ENCODE data around the gene DHX9. TPM values are rescaled to one million over a fixed set of nuclear protein-coding genes. Genes with fewer than 3 reads are reported as not detected.

Gene DHX9
- total and polyA plus RNA-seq, 10 of the 15 experiments (the other 5 are each of a cell fraction or from before 2014, with no cell fraction given), result 90.7 to 234 (median 217) TPM

DNA sequence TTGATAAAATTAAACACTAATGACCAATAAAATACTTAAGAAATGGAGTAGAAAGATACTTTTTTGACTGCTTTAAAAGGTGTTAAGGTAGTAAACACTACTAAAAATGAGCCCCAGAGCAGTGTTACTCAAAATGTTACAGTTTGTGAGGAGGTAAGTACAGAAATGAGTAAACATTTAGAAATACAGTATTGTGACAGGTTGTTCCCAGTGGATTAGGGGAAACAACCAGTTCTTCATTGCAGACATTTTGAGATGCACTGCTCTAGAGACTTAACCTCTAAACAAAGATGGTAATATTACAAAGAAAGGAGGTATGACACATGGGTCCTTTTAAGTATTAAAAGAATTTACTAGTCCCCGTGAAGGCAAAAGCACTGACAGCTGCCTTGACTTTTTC lies 12.7 kb downstream of the DHX9 start:
- H3K27me3 ChIP-seq (replicated peaks in 1 of 2; ENCODE audit: control insufficient read depth in 2 of 2, insufficient read depth in 2 of 2, low read length in 1 of 2), result no peaks in the 10 kb centered on the region
- no TSS peak for BruUV-seq (replicated peaks)
- CTCF ChIA-PET, result no interaction called here
- no peak for DNase-seq (ENCODE audit: low read depth, low spot score)
- no peaks in the 10 kb centered on the region for H3K9me3 ChIP-seq (replicated peaks; ENCODE audit: control insufficient read depth, insufficient read depth, low read length)
- peaks cover 8% of the 10 kb centered on the region for H3K4me1 ChIP-seq (ENCODE audit: control insufficient read depth, insufficient read depth, low read length)
- WGBS (ENCODE audit: insufficient coverage, insufficient replicate concordance, low lambda C conversion rate, missing lambda C conversion rate), result 4% methylated on average over 1 of the region's 1 CpG
- H4K20me1 ChIP-seq (ENCODE audit: control insufficient read depth, insufficient read depth), result peaks cover 8% of the 10 kb centered on the region
- H2AFZ ChIP-seq (ENCODE audit: control insufficient read depth, low read depth, low read length), result no peak overlapping the region
- peaks cover 42% of the 10 kb centered on the region for H3K79me2 ChIP-seq (ENCODE audit: control insufficient read depth, insufficient read depth, low read length)
- POLR2A ChIA-PET, result no interaction called here
- ATAC-seq, result peak; percentile 25; the same call in 2 of the 3 replicates
- peak; percentile 39; the same call in 1 of the 2 replicates for TF ChIP-seq IRF4 (IDR thresholded peaks at IDR 0.05; ENCODE audit: low read depth, low read length)
- TF ChIP-seq JUNB (IDR thresholded peaks at IDR 0.05), result peak; percentile 68
- no peak for TF ChIP-seq POU2F2 (IDR thresholded peaks at IDR 0.05; ENCODE audit: borderline replicate concordance, low read depth, low read length)
- no peak overlapping the region for H3K9ac ChIP-seq (ENCODE audit: control insufficient read depth, insufficient read depth, low read length)
- intact Hi-C loops (cut with micrococcal nuclease; ENCODE audit: unreplicated experiment) (no loop called here), in situ Hi-C loops (cut with MboI) (loop anchor here (5.0 kb wide), 1 partner anchor 35 kb away; no protein-coding TSS in a partner anchor)
- no peak for FAIRE-seq
- SMC1A ChIA-PET (ENCODE audit: uncharacterized antibody, unreplicated experiment), result no interaction called here
- no peak overlapping the region for H3K4me2 ChIP-seq (ENCODE audit: control insufficient read depth, insufficient read depth)
- no peak overlapping the region for H3K4me3 ChIP-seq
- RAD21 ChIA-PET (ENCODE audit: unreplicated experiment), result no interaction called here
- peaks cover 13 to 55% of the 10 kb centered on the region in 2 experiments for H3K36me3 ChIP-seq (ENCODE audit: control insufficient read depth in 2 of 2, insufficient read depth in 2 of 2, low read length in 1 of 2)
- no peak overlapping the region for H3K27ac ChIP-seq (ENCODE audit: control insufficient read depth, insufficient read depth)

DNA sequence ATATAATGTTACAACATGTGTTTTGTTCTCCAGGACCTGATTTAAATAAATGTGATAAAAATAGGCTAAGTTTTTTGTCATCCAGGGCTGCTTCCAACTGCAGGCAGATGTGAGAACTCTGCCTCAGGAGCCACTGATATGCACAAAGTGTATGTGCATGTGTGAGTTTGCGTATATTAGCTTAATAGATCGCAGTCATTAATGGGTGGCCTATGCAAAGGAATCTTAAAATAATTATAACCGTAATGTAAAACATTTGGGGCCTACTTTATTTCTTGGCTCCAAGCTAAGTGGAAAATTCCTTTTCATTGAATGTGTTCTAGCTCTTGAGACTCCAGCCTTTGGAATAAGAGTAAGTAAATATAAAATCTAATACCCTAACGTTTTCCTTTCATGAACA lies 16.8 kb downstream of the DHX9 start:
- no peaks in the 10 kb centered on the region for H3K9me3 ChIP-seq (replicated peaks; ENCODE audit: control insufficient read depth, insufficient read depth, low read length)
- POLR2A ChIA-PET, result interaction anchor here (0.5 kb wide), 1 partner anchor 9 kb away, joined by 3 read pairs; no protein-coding TSS in a partner anchor
- no peak overlapping the region for H3K4me3 ChIP-seq
- intact Hi-C loops (cut with micrococcal nuclease; ENCODE audit: unreplicated experiment), result no loop called here
- TSS peak; percentile 3 for BruUV-seq (replicated peaks)
- no peak overlapping the region for H3K27ac ChIP-seq (ENCODE audit: control insufficient read depth, insufficient read depth)
- peaks cover 1% of the 10 kb centered on the region for H3K79me2 ChIP-seq (ENCODE audit: control insufficient read depth, insufficient read depth, low read length)
- H3K4me1 ChIP-seq (ENCODE audit: control insufficient read depth, insufficient read depth, low read length), result no peaks in the 10 kb centered on the region
- H3K27me3 ChIP-seq (replicated peaks in 1 of 2; ENCODE audit: control insufficient read depth in 2 of 2, insufficient read depth in 2 of 2, low read length in 1 of 2), result no peaks in the 10 kb centered on the region
- RAD21 ChIA-PET (ENCODE audit: unreplicated experiment), result no interaction called here
- CTCF ChIA-PET, result no interaction called here
- in situ Hi-C loops (cut with MboI), result no loop called here
- FAIRE-seq (no peak), ATAC-seq (no peak), DNase-seq (ENCODE audit: low read depth, low spot score) (no peak)
- no peak overlapping the region for H3K4me2 ChIP-seq (ENCODE audit: control insufficient read depth, insufficient read depth)
- WGBS (ENCODE audit: insufficient coverage, insufficient replicate concordance, low lambda C conversion rate, missing lambda C conversion rate), result 85% methylated on average over 4 of the region's 4 CpGs
- H3K9ac ChIP-seq (ENCODE audit: control insufficient read depth, insufficient read depth, low read length), result no peak overlapping the region
- SMC1A ChIA-PET (ENCODE audit: uncharacterized antibody, unreplicated experiment), result interaction anchor here (0.7 kb wide), 1 partner anchor 54 kb away, joined by 3 read pairs; no protein-coding TSS in a partner anchor
- H2AFZ ChIP-seq (ENCODE audit: control insufficient read depth, low read depth, low read length), result no peak overlapping the region
- H4K20me1 ChIP-seq (ENCODE audit: control insufficient read depth, insufficient read depth), result peaks cover under 1% of the 10 kb centered on the region; the same call in 1 of the 2 replicates
- H3K36me3 ChIP-seq (ENCODE audit: control insufficient read depth in 2 of 2, insufficient read depth in 2 of 2, low read length in 1 of 2), result peaks cover 10 to 54% of the 10 kb centered on the region in 2 experiments
- no peak for TF ChIP-seq RFX5 (IDR thresholded peaks at IDR 0.05; ENCODE audit: low read depth, low read length)
- TF ChIP-seq, protein P1, sequence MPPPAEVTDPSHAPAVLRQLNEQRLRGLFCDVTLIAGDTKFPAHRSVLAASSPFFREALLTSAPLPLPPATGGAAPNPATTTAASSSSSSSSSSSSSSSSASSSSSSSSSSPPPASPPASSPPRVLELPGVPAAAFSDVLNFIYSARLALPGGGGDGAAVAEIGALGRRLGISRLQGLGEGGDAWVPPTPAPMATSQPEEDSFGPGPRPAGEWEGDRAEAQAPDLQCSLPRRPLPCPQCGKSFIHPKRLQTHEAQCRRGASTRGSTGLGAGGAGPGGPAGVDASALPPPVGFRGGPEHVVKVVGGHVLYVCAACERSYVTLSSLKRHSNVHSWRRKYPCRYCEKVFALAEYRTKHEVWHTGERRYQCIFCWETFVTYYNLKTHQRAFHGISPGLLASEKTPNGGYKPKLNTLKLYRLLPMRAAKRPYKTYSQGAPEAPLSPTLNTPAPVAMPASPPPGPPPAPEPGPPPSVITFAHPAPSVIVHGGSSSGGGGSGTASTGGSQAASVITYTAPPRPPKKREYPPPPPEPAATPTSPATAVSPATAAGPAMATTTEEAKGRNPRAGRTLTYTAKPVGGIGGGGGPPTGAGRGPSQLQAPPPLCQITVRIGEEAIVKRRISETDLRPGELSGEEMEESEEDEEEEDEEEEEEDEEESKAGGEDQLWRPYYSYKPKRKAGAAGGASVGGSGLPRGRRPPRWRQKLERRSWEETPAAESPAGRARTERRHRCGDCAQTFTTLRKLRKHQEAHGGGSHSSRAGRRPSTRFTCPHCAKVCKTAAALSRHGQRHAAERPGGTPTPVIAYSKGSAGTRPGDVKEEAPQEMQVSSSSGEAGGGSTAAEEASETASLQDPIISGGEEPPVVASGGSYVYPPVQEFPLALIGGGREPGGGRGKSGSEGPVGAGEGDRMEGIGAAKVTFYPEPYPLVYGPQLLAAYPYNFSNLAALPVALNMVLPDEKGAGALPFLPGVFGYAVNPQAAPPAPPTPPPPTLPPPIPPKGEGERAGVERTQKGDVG (CRISPR knock-in tag; IDR thresholded peaks at IDR 0.05), result no peak
- TF ChIP-seq YY1 (IDR thresholded peaks at IDR 0.05; ENCODE audit: low read depth, low read length), result no peak
- no peak for TF ChIP-seq SIX5 (IDR thresholded peaks at IDR 0.05; ENCODE audit: low read depth, low read length, severe bottlenecking)
- no peak for TF ChIP-seq SP1 (IDR thresholded peaks at IDR 0.05; ENCODE audit: low read depth, low read length)
- no peak for TF ChIP-seq KDM1A (IDR thresholded peaks at IDR 0.05; ENCODE audit: borderline replicate concordance)
- no peak for TF ChIP-seq FOS (IDR thresholded peaks at IDR 0.05; ENCODE audit: borderline replicate concordance, extremely low read depth, insufficient read length)
